HG02973 (cell line): Measurements from ENCODE around the gene OCA2.
"Not testable (repeated sequence)": the region's sequence is repeated elsewhere in the genome, so short reads cannot be mapped to it uniquely, and the experiment has no call there.

Experiments
- ATAC-seq: cut with Tn5 transposase; IDR thresholded peaks from one replicate; pipeline ENCODE4 v1.9.1; 2021; ENCODE audit warnings: moderate library complexity; ENCODE audit not compliant: unreplicated experiment

OCA2 gene

DNA sequence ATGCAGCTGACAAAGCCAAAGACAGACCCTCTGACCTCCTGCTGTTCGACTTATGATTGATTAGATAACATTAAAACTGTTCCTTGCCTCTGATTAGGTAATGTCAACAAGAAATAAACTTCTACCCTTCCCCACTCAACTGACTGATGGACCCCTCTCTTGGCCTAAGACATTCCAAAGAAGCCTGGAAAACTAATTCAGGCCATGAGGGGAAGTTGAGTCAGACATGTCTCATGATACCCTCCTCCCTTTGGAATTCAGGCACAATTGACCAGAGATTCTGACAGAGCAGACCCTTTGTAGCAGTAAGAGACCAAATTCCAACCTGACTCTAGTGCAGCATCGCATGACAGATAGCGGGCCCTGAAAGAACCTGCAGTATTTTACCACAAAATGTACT is 354.5 kb downstream of the OCA2 start:
- ATAC-seq: no peak

DNA sequence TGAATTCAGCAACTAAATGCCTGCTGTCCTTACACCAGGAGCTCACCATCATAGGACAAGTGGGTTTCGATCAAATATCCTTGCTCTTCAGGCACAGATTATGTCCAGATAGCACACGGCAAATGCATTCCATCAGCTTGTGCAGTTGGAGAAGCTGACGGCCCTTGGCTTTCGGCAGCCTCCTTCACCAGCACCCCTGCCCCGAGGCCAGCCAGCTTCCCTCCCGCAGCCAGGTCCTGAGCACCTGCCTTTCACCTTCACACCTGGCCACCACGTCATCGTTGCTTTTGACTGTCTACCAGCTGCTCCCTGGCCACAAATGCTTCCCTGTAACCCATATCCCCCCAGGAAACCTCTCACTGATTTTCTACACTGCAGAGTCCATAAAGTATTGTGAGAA is 355.5 kb downstream of the OCA2 start:
- no peak for ATAC-seq

DNA sequence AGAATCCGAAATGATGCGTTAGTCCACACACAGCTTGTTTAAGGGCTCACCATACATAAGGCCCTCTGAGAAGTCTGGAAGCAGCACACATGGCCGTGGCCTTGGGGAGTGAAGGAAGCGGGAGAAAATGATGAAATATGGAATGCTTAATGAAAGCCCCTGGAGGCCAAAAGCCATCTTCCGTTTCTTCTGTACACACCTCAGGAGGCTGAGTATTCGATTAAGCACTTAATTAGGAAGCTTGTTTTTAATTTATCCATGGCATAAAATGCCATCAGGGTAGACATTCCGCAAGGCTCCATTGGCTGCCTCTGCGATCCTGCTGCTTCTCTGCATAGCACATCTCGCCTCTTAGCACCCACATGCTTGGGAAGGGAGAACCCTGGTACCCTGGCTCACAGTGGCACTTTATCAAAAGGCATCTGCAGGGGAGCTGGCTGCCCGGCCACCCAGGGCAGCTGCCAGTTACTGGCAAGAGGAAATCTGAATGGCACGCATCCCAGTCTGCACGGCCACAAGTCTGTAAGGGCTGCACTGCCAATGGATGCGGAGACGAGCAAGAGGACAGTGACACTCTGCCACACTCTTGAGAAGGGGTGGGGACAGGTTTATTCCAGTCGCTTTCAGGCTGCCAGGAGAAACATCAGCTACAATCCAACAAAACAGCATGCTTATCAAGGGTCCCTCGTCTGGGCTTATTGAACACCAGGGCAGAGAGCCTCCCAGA is 356.2 kb downstream of the OCA2 start:
- no peak for ATAC-seq

DNA sequence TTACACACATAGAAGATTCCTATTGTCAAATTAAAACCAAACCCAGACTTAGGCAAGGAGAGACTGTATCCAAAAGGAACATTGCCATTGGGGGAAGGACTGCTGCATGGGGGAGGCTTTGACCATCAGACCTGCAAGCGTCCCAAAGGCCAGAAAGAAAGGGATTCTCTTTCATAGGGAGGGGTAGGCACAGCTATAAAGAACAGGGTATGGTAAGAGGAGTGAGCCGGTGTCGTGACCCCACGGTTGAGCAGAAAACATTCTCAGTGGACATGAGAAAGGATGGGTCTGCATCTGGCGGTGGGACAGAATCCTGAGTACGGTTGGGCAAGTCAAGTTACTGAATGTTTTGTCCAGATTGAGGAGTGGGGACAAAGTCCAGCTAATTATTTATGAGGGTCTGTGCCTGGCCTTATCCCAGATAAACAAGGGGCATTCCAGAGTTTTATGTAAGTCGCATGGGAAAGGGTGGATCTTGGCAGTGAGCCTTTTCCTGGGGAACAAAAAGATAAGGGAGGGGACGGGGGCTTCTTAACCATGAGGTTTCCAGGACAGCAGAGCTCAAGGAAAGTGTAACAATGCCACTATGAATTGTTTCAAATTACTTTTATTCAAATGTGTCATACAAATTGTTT is 357.8 kb downstream of the OCA2 start:
- no peak for ATAC-seq

DNA sequence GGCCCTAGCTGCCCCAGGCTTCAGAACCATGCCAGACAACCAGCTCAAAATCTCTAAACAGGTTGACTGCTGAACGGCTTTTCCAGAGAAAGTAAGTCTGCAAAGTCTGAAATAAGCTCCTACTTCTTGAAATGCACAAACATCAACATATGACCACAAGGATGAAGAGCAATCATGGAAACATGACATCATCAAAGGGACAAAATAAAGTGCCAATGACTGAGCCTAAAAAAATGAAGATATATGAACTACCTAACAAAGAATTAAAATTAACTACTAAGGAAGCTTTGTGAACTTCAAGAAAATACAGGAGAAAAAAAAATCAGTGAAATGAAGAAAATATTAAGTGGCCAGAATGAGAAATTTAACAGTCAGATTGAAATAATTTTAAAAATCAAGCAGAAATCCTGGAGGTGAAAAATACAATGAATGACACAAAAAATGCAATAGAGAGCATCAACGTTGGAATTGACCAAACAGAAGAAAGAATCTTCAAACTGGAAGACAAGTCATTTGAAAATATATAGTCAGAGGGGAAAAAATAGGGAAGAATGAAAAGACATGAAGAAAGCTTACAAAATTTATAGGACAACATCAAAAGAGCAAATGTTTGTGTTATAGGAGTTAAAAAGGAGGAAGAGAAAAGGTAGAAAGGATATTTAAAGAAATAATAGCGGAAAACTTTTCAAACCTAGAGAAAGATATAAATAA is 364.2 kb downstream of the OCA2 start:
- no peak for ATAC-seq

DNA sequence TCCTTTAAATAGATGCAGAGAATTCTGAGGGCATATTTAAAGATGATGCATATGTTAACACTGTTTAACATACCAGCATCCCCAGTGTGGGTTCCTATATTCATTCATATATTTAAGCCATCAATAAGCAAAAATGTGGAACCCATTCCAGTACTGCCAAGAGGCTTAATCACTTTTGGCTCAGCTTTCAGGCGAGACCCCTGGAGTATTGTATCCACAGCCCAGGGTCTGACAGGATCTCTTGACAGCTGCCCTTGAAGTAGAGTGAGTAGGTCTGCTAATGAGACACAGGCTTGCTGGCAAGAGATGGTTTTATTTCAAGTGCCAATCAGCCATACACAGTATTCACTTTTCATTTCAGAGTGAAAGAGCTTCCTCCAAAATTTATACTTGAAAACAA is 367.3 kb downstream of the OCA2 start:
- ATAC-seq: no peak

DNA sequence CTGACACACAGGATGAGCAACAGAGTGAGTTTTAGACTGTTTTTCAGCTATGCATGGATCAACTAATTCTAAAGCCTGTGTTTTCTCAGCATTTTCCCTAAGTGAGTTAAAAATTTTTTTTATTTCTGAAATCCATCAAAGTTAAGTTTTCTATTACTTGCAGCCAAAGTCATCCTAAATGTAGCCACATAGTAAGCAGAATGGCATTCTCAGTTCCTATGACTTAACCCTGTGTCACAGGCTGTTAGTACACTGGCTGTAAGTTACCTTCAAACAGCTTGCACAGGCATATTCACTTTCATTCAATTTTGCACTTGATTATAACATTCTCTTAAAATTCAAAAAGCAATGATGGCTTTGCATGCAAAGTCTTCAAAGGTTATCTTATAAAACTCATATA is 368.2 kb downstream of the OCA2 start:
- ATAC-seq: no peak

DNA sequence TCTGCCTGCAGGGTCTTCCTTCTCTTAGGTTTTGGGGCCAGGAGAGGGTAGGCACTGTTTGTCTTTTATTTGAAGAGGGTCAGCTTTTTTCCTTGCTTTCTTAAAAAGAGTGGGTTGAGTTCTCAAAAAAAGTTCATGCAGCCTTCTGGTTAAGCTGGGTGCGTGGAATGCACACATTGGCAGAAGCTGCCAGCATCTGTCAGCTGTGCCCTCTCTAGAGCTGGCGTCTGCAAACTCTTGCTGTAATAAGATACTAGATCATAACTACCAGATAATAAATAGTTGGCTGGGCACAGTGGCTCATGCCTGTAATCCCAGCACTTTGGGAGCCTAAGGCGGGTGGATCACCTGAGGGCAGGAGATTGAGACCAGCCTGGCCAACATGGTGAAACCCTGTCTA is 373.4 kb downstream of the OCA2 start:
- no peak for ATAC-seq

DNA sequence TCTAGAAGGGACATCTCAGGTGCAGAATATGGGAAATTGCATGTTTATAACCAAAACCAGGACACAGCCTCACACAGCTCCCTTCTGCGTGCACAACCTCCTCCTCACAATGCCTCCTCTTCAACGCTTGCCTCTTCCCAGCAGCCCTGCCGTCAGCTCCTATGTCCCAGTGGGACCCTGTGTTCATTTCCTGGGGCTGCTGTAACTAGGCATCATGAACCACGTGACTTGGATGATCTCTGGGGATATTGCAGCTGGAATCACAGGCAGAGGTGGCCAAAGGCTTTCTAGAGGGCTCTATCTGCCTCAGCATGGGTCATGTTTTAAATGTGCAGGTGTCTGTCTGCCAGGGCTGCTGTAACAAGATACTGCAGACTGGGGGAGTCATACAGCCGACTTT is 375.3 kb downstream of the OCA2 start:
- ATAC-seq: no peak

DNA sequence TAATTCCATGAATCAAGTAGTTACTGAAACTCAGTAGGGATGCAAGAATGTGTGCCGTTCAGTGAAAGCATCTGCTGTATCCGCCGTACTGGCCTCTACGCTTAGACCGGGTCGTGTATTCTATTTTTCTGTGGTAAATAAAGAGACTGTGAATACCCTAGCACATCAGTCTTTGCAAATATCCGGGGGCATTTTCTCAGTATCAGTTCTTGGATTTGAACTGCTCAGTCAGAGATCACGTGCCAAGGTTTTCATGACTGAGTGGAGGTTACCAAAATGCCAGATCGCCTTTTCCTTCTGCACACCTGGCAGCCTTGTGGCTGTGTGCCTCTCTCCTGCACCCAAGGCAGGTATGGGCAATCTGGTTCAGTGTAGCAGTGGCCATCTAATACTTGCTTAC is 377.0 kb downstream of the OCA2 start:
- no peak for ATAC-seq

DNA sequence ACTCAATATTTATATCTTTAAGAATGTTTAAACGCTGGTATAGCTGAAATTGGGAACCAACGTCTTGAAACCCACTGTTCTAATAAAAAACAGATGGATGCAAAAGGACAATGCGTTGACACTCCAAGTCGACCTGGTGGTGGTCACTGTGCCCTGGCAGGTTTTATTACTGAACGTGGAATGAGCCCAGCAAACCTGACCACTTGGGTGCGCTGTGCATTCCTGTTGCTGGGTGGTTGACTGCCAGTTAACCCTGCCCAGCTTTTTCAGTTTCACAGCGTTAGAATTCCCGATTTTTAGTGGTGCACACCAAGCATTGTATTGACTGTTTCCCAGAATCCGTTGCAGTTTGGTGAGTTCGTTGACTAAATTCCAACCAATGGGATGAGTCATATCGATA is 384.4 kb downstream of the OCA2 start:
- no peak for ATAC-seq

DNA sequence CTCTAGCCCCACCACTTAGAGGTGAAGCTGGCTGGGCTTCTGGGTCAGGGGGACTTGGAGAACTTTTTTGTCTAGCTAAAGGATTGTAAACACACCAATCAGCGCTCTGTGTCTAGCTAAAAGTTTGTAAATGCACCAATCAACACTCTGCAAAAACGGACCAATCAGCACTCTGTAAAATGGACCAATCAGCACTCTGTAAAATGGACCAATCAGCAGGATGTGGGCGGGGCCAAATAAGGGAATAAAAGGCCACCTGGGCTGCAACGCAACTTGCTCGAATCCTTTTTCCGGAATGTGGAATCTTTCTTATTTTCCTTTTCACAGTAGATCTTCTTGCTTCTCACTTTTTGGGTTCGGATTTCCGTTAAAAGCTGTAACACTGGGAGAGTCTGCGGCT is 385.3 kb downstream of the OCA2 start:
- not testable (repeated sequence) for ATAC-seq

DNA sequence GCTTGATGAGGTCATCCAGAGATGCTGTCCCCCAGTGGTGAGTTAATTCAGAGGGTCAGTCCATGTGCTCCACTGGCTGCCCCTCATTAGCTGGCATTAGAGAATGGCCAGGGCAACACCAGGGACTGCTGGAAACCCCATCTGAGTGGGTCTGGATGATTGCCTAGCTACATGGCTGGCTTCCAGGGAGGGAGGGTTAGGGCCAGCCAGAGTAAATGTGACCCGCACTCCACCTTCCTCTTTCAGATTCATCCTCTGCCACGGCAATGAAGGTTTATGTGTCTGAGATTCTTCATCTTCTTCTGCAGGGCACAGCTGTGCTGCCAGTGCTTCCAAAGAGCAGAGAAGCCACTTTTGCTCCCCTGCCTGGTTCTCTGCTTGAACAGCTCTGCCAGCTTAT is 391.9 kb downstream of the OCA2 start:
- no peak for ATAC-seq

DNA sequence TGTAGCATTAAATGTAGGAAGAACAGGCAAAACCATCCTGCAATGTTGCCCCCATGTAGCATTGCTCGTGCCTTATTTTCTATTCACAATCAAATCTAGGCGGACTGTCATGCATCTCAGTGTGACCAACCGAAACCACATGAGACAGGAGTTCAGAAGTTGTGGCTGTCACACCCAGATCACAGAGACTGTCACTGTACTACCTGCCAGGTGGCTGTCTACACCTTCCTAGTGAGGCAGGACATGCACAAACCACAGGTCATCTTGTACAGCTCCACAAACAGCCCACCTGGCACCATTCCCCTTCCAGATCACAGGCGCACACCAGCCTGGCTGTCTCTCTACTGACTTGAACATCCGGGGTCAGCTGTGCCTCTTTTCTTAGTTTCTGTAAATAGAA is 392.8 kb downstream of the OCA2 start:
- ATAC-seq: no peak

DNA sequence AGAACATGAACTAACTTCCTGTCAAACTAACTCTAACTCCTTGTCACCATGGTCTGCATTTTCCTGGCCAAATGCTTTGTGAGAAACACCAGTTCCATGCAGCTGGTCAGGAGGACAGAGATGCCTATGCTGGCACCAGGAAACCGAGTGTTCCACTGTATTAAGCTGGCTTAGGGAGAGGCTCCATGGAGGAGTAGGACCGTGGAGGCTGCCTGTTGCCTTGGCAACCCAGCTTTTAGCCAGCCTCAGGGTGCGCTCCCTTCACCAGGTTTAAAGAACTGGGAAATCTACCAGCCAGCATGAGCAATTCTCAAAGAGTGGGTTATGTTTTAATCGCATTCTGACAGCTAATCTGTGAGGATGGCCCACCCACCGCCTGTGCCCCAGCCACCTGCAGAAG is 394.1 kb downstream of the OCA2 start:
- ATAC-seq: no peak
